SW480 (cell line): ENCODE results near the gene VMO1.

ENCODE experiments used
- DNase-seq: peaks from one replicate; pipeline ENCODE4 v3.0.0-alpha.2; 2016; ENCODE audit warnings: low spot score

Gene VMO1

DNA sequence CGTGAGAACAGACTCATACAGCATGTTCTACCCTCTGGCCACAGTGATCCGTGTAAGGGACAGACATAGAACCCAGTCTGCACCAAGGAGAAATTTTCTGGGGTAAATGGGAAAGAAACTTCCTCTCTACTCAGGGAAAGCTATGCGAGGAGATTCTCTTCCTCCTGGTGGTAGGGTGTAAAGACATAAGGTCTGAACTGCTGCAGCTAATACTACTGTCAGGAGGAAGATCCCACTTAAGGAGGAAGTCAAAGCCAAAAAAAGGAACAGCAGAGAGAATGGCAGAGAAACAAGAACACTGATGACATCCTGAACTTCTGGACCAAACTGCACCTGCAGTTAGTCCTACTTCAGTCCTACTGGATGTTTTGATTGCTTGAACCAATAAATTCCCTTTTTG is 21.6 kb downstream of the VMO1 start:
- DNase-seq = no peak

DNA sequence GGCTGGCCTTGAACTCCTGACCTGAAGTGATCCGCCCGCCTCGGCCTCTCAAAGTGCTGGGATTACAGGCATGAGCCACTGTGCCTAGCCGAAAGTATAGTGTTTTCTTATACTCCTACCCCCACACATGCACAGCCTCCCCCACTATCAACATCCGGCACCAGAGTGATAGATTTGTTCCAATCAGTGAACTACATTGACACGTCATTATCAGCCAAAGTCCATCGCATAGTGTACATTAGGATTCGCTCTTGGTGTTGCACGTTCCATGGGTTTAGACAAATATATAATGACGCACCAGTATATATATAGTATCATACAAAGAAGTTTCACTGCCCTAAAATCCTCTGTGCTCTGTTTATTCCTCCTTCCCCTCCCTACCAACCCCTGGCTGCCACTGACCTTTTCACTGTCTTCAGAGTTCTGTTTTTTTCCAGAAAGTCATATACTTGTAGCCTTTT is 26.4 kb downstream of the VMO1 start:
- DNase-seq = no peak

DNA sequence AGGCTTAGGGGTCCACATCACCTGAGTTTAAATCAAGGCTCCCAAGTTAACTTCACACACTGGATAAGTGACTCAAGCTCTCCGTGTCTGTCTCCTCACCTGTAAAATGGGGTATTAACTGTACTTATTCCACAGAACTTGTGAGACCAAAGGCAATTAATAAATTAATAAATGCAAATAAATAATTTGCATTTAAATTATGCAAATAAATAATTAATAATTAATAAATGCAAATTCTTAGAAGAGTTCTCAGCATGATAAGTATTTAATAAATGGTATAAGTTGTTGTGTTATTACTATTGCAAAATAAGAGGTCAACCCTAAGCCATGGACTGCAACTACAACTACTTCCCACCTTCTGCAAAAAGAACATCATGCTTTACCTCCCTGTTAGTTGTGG is 32.8 kb downstream of the VMO1 start:
- DNase-seq = no peak

DNA sequence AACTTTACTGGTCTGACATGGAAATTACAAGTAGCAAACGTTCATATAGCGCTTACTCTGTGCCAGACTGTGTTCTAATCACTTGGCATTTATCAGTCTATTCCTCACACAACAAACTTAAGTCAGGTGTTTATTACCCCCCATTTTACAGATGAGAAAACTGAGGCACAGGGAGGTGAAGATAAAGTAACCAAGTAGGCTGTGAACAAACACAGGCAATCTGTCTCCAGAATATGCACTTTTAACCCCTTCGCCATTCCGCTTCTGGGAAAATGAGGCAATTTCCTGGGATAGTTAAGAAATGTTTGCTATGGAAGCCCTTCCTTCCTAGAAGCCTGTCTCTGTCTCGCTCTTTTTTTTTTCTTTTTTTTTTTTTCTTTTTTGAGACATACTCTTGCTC is 34.2 kb downstream of the VMO1 start:
- no peak for DNase-seq

DNA sequence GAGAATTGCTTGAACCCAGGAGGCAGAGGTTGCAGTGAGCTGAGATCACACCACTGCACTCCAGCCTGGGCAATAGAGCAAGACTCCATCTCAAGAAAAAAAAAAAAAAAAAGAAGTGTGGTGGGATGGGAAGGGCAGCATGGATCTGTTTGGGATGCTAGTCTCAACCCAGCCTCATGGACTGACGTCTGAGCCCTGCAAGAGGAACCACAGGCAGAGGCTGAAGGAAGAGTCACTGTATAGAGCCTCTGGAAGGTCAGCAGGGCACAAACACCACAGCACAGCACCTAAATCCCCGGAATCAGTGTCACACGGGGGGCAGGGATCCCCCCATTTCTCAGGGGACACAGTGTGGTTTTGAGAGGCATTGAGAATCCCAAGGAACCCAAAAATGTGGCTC is 35.6 kb downstream of the VMO1 start:
- no peak for DNase-seq

DNA sequence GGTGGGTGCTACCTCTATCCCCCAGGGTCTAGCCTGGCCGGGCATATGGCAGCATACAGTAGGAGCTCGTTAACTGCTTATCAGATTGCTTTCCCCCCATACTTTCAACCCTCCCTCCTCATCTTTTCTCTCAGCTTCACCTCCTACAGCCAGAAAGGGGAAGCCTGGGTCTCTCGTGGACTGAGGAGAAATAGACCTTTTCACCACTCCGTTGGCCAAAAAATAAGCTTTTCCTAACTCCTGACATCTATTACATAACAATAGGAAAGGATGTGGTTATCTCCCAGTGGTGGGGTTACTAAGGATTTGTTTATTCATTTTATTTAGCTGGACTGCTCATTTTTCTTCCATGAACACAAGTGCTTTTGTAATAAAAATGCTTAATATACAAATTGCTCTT is 37.5 kb downstream of the VMO1 start:
- DNase-seq = no peak

- no peak for DNase-seq
These were observed 38.3 kb downstream of the VMO1 start for GRCh38 chr17:4747847-4748246.

GRCh38 chr17:4744999-4745969 is 40.9 kb downstream of the VMO1 start:
- no peak for DNase-seq

DNA sequence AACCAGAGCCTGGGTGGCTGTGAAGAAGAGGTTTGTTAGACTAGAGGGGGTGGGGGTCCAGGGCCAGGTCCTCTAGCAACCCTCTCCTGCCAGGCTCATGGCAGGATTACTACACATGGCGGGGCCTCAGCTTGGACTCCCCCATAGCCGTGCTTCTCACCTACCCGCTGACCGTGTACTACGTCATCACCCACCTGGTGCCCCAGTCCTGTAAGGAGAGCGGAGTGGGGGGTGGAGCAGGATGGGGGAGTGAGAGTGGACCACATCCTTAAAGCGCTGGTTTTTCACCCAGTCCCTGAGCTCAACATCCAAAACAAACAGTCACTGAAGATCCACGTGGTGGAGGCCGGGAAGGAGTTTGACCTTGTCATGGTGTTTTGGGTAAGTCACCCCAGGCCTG is 42.3 kb downstream of the VMO1 start:
- no peak for DNase-seq

- DNase-seq = no peak
These were observed 42.9 kb downstream of the VMO1 start for GRCh38 chr17:4743216-4743615.

GRCh38 chr17:4742629-4743028 is 43.5 kb downstream of the VMO1 start:
- no peak for DNase-seq

DNA sequence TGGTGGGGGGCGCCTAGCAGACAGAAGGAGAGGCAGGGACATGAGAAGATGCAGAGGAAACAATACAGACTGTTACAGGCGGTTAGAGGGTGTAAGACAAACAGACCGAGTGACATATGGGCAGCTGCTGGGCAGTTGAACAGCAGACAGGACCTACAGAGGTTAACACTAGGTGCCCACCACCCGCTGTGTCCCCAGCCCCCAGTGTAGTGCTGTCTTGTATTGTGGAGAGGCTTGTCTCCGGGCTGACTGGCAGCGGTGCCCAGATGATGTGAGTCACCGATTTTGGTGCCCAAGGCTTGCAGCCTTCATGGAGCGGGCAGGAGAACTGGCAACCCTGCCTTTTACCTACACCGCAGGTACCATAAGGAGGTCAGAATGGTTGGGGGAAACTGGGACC is 44.0 kb downstream of the VMO1 start:
- DNase-seq = no peak

DNA sequence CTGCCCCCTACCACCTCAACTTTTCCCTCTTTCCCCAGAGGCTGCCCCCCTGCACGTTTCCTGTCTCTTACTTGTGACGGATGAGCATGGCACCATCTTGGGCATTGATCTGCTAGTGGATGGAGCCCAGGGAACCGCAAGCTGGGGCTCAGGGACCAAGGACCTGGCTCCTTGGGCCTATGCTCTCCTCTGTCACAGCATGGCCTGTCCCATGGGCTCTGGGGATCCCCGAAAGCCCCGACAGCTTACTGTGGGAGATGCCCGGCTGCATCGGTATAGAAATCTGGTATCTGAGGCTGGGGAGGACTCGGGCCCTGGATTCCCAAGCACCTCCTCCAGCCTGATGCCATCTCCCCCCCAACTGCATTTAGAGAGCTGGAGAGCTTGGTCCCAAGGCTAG is 44.6 kb downstream of the VMO1 start:
- no peak for DNase-seq

- no peak for DNase-seq
These were observed 45.6 kb downstream of the VMO1 start for GRCh38 chr17:4740584-4740983.

GRCh38 chr17:4740025-4740351 is 46.2 kb downstream of the VMO1 start:
- no peak for DNase-seq

GRCh38 chr17:4739122-4740024 is 46.8 kb downstream of the VMO1 start, which contains the start of the genes CXCL16 and ZMYND15:
TSS of gene CXCL16 (minus strand) at chr17:4739928. CDS start at chr17:4739339, 589 bp downstream.
TSS of gene ZMYND15 (plus strand) at chr17:4739833. CDS start at chr17:4740549, 716 bp downstream.
- peak; percentile 39 for DNase-seq

DNA sequence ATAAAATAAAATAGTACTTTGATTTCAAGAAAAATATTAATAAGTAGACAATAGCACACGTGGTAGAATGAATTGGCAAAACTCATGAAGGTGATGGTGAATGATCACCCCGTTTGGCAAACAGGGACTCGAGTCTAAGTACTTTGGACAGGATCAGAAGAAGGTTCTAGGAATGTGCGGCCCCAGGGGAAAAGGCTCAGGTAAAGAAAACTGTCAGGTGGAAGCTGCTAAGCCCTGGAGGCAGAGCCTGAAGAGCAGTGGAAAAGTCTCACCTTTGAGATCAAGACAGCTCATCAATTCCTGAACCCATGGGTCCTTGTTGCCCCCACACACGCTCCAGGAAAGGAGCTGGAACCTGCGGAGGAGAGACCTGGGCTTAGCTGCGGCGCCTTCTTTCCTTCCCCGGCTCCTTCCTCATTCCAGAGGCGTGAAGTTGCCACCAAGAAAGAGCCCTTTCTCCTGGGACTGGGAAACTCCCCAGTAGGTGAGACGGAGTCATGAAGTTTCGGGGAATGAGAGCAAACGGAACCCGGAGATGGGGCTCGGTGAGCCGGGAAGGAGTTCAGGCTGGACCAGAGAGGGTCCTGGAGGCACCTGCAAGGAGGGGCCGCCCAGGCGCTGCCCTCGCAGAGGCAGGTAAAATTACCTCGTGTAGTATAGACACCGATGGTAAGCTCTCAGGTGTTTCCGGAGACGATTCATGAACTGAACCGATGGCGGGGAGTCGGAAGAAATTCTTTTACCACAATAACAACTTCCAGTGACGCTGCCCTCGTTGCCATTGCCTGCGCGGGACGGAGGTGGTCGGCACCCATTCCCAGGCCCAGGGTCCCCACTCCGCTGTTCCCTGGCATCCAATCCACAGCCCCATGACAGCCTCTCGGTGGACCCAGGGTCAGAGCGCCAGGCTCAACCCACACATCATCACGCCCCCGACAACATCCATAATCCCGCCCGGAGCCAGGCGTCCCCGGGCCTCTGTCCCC is 47.7 kb downstream of the VMO1 start:
- no peak for DNase-seq

GRCh38 chr17:4735876-4736651 is 50.1 kb downstream of the VMO1 start:
- DNase-seq = no peak
